Measurements from ENCODE around the gene ITGAD. TPM values are rescaled to one million over a fixed set of nuclear protein-coding genes. Genes with fewer than 3 reads are reported as not detected.

ITGAD gene
- total RNA-seq, 1 experiment from 2014 or later = not detected

DNA sequence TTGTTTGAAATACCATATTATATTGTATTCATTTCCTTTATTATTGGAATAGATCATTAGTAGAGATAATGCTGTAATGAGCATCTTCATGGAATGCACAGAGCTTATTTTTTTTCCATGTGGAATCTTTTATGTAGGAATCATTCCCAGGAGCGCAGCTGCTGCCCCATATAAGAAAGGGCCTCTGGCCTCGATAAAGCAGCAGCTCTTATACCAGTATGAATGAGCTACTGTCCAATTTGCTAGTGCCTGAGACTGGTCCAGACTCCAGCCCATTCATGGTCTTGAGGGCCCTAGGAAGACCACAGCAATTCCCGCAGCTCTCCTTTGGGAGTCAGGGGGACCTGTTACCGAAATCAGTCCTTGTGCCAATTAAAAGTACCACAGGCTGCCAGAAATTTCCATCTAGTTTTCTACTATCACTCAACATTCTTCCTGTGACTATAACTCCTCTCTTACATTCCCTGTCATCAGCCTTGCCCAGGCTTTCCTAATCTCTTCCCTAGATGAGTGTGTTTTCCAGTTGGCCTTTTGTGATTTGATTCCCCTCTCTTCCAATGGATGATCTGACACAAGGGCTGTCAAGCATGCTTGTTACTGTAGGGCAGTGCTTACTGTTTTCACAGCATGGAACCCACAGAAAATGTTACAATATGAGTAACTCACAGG lies 47.5 kb downstream of the ITGAD start:
- Histone ChIP-seq H3K4me1 (ENCODE audit: insufficient read depth, low read length) (no peaks in the 10 kb centered on the region), H2BK20ac (ENCODE audit: low read depth, low read length, poor library complexity, severe bottlenecking) (no peak overlapping the region), H3K79me2 (ENCODE audit: insufficient read depth, low read length) (no peaks in the 10 kb centered on the region), H3K18ac (ENCODE audit: insufficient read length, low read depth, low read length) (no peak overlapping the region), H4K20me1 (ENCODE audit: control insufficient read depth, insufficient read depth, insufficient read length) (no peaks in the 10 kb centered on the region), H2BK5ac (ENCODE audit: insufficient read length, low read length) (no peak overlapping the region), H4K5ac (ENCODE audit: insufficient read length, low read depth, low read length) (no peak overlapping the region), H3K23ac (ENCODE audit: insufficient read length, low read depth, low read length) (no peak overlapping the region), H2BK12ac (ENCODE audit: insufficient read length, low read depth, low read length) (no peak overlapping the region), H2AK5ac (ENCODE audit: insufficient read length, low read length) (no peak overlapping the region), H3K23me2 (ENCODE audit: insufficient read length, low read depth, low read length, poor library complexity, severe bottlenecking) (no peaks in the 10 kb centered on the region), H3K27ac (ENCODE audit: insufficient read length, low read depth, low read length) (no peak overlapping the region), H4K8ac (replicated peaks; ENCODE audit: insufficient read length, low read depth, low read length) (no peak overlapping the region), H3K4ac (ENCODE audit: low read depth, low read length) (no peak overlapping the region), H3K14ac (ENCODE audit: insufficient read depth, low read length) (no peak overlapping the region), H3K79me1 (ENCODE audit: insufficient read depth, low read depth, low read length, poor library complexity, severe bottlenecking) (no peaks in the 10 kb centered on the region), H2AFZ (ENCODE audit: low read length) (no peak overlapping the region), H3T11ph (ENCODE audit: low read length) (no peak overlapping the region), H3K56ac (ENCODE audit: insufficient read length, low read depth, low read length) (no peak overlapping the region), H2BK15ac (ENCODE audit: low read depth, low read length) (no peak overlapping the region), H3K9ac (ENCODE audit: extremely low read depth, insufficient read length, low read length) (no peak overlapping the region), H3K9me3 (ENCODE audit: control insufficient read depth, low read depth, low read length) (no peaks in the 10 kb centered on the region), H3K4me2 (ENCODE audit: insufficient read depth, insufficient read length, low read length) (no peak overlapping the region), H2BK120ac (ENCODE audit: low read depth, low read length, poor library complexity, severe bottlenecking) (no peak overlapping the region), H3K27me3 (ENCODE audit: insufficient read depth, low read length) (no peaks in the 10 kb centered on the region), H4K91ac (ENCODE audit: insufficient read length, low read depth, low read length) (no peak overlapping the region)
- Mint-ChIP-seq H3K4me1 (peaks cover 4 to 7% of the 10 kb centered on the region in 2 experiments), H3K36me3 (ENCODE audit: insufficient read depth in 1 of 3, low read depth in 3 of 3) (no peaks in the 10 kb centered on the region), H3K9me3 (no peaks in the 10 kb centered on the region), H3K27me3 (ENCODE audit: low read depth) (peaks cover 4% of the 10 kb centered on the region), H3K27ac (no peak overlapping the region), H3K4me3 (no peak overlapping the region)
- TF ChIP-seq, protein P1, sequence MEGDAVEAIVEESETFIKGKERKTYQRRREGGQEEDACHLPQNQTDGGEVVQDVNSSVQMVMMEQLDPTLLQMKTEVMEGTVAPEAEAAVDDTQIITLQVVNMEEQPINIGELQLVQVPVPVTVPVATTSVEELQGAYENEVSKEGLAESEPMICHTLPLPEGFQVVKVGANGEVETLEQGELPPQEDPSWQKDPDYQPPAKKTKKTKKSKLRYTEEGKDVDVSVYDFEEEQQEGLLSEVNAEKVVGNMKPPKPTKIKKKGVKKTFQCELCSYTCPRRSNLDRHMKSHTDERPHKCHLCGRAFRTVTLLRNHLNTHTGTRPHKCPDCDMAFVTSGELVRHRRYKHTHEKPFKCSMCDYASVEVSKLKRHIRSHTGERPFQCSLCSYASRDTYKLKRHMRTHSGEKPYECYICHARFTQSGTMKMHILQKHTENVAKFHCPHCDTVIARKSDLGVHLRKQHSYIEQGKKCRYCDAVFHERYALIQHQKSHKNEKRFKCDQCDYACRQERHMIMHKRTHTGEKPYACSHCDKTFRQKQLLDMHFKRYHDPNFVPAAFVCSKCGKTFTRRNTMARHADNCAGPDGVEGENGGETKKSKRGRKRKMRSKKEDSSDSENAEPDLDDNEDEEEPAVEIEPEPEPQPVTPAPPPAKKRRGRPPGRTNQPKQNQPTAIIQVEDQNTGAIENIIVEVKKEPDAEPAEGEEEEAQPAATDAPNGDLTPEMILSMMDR (conservative IDR thresholded peaks at IDR 0.05) = no peak
- no CpG with 5 or more reads among the region's 4 CpGs for WGBS (ENCODE audit: extremely low coverage, insufficient read length, low lambda C conversion rate)
- no peak for DNase-seq

Data from H9 (cell line).